Keratinocyte (primary cell): ENCODE results near the gene FGFR1OP2.

Experiments
- CTCF ChIP-seq, 3 experiments: IDR thresholded peaks in 1 of 3; conservative IDR thresholded peaks in 1 of 3; optimal IDR thresholded peaks in 1 of 3; 2 replicates in 2 of 3; 3 replicates in 1 of 3; pipeline versions ENCODE3 to v1.5.1; 2011; ENCODE audit warnings: low read length in 3 of 3, mild to moderate bottlenecking in 3 of 3, moderate library complexity in 2 of 3, control low read depth in 1 of 3, inconsistent platforms in 1 of 3; ENCODE audit not compliant: insufficient read depth in 2 of 3; ENCODE audit errors: extremely low read depth in 1 of 3
- EZH2 ChIP-seq: IDR thresholded peaks from one replicate; pipeline ENCODE4 v1.6.1; 2012; ENCODE audit warnings: inconsistent platforms, mild to moderate bottlenecking, low read length, moderate library complexity

- TF ChIP-seq EZH2 (no peak), CTCF (optimal IDR thresholded peaks at IDR 0.05 in 1 of 3, IDR thresholded peaks at IDR 0.05 in 1 of 3, conservative IDR thresholded peaks at IDR 0.05 in 1 of 3; ENCODE audit: extremely low read depth in 1 of 3, insufficient read depth in 2 of 3, low read length in 3 of 3) (no peak)
These were observed 38.4 kb downstream of the FGFR1OP2 start for GRCh38 chr12:26976687-26977086.
